Left renal cortex interstitium (tissue), 4 donors: Measurements from ENCODE around the gene SCN7A. TPM values are rescaled to one million over a fixed set of nuclear protein-coding genes. Genes with fewer than 3 reads are reported as not detected.

ENCODE experiments used
- DNase-seq, 4 donors: peaks; one replicate each; pipeline ENCODE4 v3.0.0-alpha.2; 2013; ENCODE audit warnings: low read depth in 4 of 4, low spot score in 2 of 4, missing footprints in 1 of 4
- polyA plus RNA-seq, 4 donors: library from polyadenylated mRNA; unstranded; fragments of 120-200 nt; gene quantifications; one replicate each; pipeline ENCODE4 v1.2.1, GENCODE V29; 2013; ENCODE audit not compliant: insufficient read length in 4 of 4

The SCN7A gene
- polyA plus RNA-seq: 10 to 100 TPM; 10.6 to 14.3 (median 11.8) TPM

GRCh38 chr2:166494140-166494624 is at the start of gene SCN7A:
Gene SCN7A (minus strand): TSS chr2:166494249. CDS start chr2:166477696, 16,553 bp downstream.
- DNase-seq: peak; percentile 53 to 80 (median 71)

GRCh38 chr2:166539340-166540162 is 45.5 kb upstream of the SCN7A start:
- peak; percentile 27 to 78 (median 56) for DNase-seq

- DNase-seq: no peak
These were observed 42.1 kb upstream of the SCN7A start for GRCh38 chr2:166536111-166536510.

GRCh38 chr2:166521155-166521554 is 27.1 kb upstream of the SCN7A start:
- no peak for DNase-seq

- DNase-seq: no peak
These were observed 26.6 kb upstream of the SCN7A start for GRCh38 chr2:166520604-166521003.

GRCh38 chr2:166519391-166519962 is 25.4 kb upstream of the SCN7A start:
- DNase-seq: no peak

GRCh38 chr2:166518634-166519390 is 24.8 kb upstream of the SCN7A start:
- no peak for DNase-seq

GRCh38 chr2:166517533-166518061 is 23.5 kb upstream of the SCN7A start:
- no peak for DNase-seq

GRCh38 chr2:166516712-166517303 is 22.8 kb upstream of the SCN7A start:
- no peak for DNase-seq

- no peak for DNase-seq
These were observed 19.9 kb upstream of the SCN7A start for GRCh38 chr2:166513952-166514351.

GRCh38 chr2:166499281-166499680 is 5.2 kb upstream of the SCN7A start:
- DNase-seq: no peak

GRCh38 chr2:166491461-166491860 is 2.6 kb downstream of the SCN7A start:
- DNase-seq: no peak

- DNase-seq: no peak
These were observed 6.9 kb downstream of the SCN7A start for GRCh38 chr2:166487171-166487570.

- no peak for DNase-seq
These were observed 8.4 kb downstream of the SCN7A start for GRCh38 chr2:166485558-166486178.

- no peak for DNase-seq
These were observed 21.7 kb downstream of the SCN7A start for GRCh38 chr2:166472332-166472731.

GRCh38 chr2:166468124-166469024 is 25.7 kb downstream of the SCN7A start:
- DNase-seq: no peak

GRCh38 chr2:166464187-166464586 is 29.9 kb downstream of the SCN7A start:
- DNase-seq: no peak

GRCh38 chr2:166463640-166464039 is 30.4 kb downstream of the SCN7A start:
- DNase-seq: no peak

GRCh38 chr2:166458674-166459073 is 35.4 kb downstream of the SCN7A start:
- no peak for DNase-seq
